Right hindlimb (tissue), 1 donor: ENCODE data around the gene TGFBR3.

ENCODE experiments used
- DNase-seq: peaks from one replicate; pipeline ENCODE4 v3.0.0-alpha.2; 2018

The TGFBR3 gene

DNA sequence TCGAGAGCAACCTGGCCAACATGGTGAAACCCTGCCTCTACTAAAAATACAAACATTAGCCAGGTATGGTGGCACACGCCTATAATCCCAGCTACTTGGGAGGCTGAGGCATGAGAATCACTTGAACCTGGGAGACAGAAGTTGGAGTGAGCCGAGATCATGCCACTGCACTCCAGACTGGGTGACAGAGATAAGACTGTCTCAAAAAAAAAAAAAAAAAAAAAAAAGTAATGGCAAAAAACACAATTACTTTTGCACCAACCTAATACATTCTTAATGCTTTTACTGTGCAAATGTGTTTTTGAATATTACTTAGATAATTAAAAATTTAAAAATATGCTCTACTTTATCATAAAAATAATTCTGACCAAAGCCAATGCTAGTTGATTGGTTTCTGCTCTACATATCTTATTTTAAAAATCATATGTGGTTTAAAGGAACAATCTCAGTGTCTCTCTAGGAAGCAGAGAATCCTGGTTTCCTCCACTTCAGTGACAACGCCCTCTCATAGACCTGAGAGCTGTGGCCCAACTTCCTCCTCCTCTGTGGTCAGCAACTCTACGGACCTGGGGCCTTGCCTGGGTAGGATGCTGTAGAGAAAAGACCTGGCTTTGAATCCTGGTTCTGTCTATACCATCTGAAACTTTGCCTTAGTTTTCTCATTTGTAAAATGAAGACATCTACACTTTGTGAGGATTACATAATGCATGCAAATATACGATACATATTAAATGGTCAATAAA, 64.7 kb downstream of the TGFBR3 start:
- no peak for DNase-seq

DNA sequence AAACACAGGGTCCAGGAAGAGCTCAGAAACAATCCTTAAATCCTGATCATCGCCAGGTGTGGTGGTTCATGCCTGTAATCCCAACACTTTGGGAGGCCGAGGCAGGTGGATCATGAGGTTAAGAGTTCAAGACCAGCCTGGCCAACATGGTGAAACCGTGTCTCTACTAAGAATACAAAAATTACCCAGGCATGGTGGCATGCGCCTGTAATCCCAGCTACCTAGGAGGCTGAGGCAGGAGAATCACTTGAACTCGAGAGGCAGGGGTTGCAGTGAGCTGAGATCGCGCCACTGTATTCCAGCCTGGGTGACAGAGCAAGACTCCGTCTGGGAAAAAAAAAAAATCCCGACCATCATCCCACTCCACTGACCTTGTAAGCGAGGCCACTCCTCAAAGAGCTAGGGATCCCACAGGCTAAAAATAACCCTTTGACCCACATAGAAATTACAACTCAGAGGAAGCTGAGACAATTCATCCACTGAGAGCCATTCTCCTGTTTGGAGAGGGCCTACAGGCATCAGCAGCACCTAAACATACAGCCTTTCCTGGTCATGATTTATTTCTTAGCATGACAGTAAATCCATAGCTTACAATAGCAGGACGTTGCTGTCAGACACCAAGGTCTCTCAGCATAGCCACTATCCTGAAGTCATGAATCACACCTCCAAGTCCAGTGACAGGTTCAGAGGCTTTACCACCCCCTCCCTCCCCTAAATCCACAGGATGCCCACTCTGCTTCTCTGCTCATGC, 66.7 kb downstream of the TGFBR3 start:
- no peak for DNase-seq

DNA sequence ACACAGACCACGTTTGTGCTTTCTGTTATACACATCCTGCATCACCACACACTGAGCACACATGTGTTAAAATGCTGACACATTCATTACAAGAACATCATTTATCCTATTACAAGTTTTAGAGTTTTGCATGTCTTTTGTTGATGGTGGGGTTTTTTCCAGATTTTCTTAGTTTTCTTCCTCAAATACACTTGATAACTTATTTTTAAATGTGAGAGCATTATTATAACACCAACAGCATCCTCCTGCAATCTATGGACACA, 67.3 kb downstream of the TGFBR3 start:
- no peak for DNase-seq

GRCh38 chr1:91817211-91817905, 68.6 kb downstream of the TGFBR3 start:
- no peak for DNase-seq

- no peak for DNase-seq
Observed at GRCh38 chr1:91816031-91816430, 69.9 kb downstream of the TGFBR3 start.

- no peak for DNase-seq
Observed at GRCh38 chr1:91814448-91814847, 71.5 kb downstream of the TGFBR3 start.

DNA sequence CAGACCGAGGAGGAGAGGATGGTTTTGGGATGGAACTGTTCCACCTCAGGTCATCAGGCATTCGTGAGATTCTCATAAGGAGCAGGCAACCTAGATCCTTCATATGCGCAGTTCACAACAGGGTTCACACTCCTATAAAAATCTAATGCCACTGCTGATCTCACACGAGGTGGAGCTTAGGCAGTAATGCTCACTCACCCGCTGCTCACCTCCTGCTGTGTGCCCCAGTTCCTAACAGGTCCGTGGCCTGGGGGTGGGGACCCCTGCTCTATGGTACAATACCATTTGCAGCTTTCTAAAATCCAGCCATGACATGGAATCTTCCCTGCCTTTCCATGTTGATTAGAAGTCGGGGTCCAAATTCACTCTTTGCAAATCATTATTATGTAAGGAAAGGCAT, 72.1 kb downstream of the TGFBR3 start:
- DNase-seq = no peak

DNA sequence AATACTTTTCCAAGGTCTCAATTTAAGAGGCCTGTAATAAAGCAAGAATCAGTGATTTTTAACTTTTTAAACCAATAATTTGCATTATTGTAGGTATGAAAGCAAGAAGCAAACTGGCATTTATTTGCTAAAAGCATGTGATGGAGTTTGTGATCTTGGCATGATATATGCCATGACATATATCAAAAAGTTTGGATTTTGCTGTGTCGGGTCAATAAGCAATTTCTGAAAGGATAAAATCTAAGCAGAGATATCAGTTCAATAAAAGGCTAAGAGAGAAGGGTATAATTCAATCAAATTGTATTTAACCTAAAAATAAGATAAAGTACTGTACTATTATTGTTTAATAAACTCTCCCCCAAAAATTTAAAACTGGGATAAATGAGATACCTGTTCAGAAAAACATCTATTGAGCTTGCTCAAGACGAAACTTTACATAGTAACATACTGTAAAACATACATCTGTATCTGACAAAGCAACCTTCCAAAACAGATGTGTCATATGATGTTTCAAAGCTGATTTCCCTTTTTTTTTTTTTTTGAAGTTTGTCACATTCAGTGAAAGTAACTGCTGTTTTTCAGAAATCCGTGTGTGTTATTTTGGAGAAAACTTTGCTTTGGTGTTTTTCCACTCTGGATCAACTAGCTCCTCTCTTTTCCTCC, 74.5 kb downstream of the TGFBR3 start:
- no peak for DNase-seq

DNA sequence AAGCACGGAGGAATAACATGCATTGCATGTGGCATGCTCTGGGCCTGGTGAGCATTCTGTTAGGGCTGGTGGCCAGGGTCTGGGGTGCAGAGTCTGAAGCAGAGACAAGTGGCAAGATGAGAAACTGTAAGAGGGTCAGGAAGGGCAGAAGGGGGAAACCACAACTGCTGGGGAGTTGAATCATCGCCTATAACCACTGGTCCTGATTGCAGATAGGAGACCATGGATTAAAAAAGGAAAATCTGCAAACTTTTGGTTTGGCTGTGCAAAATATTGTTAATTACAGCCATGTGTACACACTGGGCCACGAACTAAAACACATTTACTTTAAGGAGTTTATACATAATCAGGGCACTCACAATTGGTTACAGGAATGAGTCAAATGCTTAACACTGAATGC, 76.6 kb downstream of the TGFBR3 start:
- DNase-seq = no peak

DNA sequence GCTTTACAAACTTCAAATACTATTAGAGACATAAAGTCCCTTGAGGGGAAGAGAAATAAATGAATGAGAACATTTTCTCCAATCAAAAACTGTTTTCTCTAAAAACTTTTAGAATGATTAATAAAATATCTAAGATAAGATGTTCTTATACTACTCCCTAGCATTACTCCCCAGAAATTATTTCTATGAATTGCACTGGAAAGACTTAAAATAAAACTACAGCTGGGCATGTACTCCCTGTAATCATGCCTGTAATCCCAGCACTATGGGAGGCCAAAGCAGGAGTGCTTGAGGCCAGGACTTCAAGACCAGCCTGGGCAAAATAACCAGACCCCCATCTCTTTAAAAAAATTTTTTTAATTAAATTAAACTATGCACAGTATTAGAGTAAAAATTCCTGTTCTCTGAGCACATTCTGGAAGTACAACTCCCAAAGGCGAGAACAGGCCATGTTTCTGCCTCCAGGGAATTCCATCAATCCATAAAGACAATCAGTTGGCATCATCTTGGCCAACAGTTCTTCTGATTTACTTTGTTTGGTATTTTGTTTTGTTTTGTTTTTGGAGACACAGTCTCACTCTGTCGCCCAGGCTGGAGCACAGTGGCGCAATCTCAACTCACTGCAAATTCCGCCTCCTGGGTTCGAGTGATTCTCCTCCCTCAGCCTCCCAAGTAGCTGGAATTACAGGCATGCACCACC, 77.9 kb downstream of the TGFBR3 start:
- no peak for DNase-seq

DNA sequence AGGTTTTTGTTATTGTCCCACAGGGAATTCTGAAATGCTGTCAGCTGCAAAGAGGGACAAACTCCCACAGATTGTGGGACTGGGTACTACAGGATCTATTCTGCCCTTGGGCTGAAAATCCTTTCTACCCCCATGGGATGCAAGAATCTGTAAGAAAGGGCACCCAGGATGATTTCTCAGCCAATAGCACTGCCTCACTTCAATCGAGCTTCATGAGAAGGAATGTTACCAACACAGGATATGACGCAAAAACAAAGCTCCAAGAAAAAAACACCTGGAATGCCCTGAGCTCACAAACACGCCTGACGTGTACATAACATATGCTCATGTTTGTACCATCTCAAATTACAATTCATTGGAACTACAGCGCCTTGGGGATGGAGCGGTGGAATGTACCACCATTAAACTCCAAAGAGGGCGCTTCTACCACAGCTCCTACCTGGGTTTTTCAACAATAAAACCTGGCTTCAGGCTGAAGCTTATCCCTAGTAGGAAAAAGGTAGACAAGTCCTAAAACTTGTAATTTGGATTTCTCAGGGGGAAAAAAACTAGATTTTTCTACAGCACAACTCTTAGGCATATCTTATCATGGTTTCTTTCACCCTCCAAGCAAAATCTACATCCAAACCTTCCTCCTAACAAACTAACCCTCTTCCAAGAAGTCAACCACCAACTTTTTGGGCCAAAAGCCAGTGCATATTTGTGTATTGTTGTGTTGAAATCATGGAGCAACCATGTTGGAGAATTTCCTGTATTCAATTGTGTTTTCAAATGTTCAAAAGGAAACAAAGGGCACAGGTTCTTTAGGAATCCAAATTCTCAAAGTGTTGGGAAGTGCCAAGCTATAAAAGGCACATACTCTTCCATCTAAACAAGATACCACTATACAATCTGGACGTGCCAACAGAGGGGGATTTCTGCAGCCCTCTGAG, 78.9 kb downstream of the TGFBR3 start:
- DNase-seq = no peak

- no peak for DNase-seq
Observed at GRCh38 chr1:91806181-91806768, 79.7 kb downstream of the TGFBR3 start.

DNA sequence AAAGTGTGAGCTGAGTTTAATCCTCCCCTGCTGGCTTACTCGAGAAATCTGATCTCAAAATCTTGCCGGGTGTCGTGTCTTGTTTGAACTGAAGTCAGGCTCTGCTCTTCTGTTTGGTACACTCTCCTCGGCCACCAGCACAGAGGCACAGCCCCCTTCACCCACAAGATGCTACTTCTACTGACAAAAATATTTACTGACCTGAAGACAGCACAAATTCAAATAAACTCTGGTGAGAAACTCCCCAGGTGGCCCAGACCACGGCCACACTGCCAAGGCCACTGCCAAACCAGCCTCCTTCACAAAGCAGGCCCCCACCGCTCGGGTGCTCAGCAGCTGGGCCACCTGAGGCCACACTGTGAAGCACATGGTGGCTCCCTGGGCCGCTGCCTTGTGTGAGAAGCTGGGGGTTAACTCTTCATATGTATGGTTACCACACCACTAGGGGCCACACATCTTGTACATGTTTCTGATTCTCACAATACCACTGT, 80.6 kb downstream of the TGFBR3 start:
- DNase-seq = no peak

DNA sequence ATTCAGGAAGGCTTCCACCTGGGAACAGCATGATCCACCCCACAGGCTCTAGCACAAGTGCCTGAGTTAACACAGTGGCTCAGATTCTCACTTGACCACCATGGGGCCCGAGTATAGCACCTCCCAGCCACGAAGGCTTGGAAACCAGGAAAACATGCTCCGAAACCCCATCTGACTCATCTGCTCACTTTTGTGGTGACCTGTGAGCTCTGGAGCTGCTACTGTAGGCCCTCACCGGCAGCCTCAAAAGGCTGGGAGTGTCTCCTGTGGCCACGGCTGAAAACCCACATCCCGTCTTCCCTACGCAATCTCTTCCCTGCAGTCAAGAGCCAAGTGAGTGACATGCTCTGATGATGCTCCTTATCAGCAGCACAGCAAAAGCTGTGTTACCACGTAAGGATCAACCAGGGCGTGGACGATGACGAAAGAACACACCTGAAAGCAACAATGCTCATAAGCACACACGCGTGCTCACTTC, 81.4 kb downstream of the TGFBR3 start:
- no peak for DNase-seq

DNA sequence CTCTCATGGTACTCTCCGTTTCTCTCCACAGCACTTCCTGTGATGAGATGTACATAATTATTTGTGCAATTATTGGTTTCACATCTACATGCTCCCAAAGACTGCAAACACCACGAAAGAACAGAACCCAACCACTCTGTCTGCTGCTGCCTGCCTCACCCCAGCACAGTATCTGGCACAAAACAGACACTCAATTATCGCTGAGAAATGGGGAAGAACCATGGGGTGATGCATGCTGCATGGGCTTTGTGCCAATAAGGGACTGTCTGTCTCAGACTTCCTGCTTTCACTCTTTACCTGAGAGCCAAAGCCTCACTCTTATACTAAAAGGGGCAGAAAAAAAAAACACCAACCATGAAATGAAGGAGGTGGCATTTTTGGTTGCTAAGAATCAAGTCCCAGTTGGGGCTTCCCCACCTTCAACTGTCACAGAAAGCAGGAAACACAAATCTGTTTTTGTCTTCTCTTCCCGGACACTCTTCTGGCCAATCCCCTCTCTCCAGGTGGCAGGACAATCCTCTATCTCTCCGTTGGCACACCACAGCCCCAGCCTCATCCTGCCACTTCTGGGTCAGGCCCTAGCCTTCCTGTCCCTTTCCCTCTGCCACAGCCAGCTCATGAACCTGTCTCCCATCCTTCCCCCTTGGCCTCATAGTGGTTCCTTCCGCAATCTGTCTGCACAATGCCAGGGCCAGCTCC, 82.0 kb downstream of the TGFBR3 start:
- DNase-seq = no peak

DNA sequence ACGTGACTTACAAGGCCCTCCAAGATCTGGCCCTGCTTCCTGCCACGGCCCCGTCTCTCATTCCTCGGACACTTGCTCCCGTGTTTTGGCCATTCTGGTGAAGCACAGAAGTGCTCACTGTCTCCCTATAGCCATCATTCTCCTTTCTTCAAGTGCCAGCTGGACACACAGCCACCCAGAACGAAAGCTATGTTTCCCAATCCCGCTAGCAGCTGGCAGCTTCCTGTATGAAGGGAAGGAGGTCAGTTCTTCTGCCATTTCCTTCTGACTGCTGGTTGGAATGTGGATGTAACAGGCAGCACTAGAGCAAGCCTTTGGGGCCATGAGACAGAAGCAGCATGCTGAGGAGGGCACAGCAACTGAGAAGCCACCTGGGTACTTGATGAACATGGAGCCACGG, 82.8 kb downstream of the TGFBR3 start:
- no peak for DNase-seq

DNA sequence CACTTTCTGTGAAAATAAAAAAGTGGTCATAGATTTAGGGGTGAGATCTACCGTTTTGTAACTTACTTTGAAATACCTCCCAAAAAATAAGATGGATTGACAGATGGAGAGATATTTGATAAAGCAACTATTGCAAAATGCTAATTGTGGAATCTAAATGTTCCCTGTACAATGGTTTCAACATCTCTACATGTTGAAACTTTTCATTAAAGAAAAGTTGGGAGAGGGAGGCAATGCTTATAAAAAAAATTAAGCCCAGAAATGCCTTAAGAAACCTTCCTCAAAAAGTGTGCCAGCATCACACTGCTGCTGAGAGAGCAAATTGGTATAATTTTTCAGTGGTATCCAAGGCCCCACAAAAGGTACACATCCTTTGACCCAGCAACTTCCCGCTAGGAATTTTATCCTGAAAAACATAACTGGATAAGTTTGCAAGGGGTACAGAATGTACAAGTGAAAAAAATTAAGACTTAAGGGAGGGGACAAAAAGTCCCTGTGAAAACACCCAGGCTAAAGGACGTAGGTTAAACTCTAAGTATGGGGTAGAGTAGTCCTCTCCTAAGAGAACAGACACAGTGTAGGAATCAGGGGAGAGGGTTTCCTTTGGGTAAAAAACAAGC, 84.3 kb downstream of the TGFBR3 start:
- no peak for DNase-seq

- DNase-seq = no peak
Observed at GRCh38 chr1:91799863-91800262, 86.1 kb downstream of the TGFBR3 start.

- DNase-seq = no peak
Observed at GRCh38 chr1:91799159-91799558, 86.8 kb downstream of the TGFBR3 start.

DNA sequence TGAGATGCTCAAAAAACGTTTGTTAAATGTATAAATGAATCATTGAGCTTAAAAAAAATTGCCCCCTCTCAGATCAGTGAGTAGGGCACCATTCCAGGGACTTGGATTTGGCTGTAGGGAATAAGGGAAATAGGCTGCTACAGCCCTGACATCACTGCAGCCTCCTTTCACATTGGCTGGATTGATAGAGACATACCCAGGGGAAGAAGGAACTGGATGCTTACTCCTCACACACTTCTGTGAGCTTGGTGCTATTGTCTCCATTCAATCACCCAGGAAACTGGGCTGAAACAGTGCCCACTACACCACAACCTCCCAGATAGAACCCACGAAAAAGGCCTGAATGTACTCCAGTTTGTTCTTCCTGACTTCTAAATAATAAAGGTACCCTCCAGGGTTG, 87.2 kb downstream of the TGFBR3 start:
- no peak for DNase-seq
